SK-N-MC (cell line): ENCODE results near the gene GMPS.

Source experiments
- EZH2 ChIP-seq: fragments of 200-600 bp; sonication (generic); IDR thresholded peaks from one replicate; pipeline ENCODE4 v1.6.1; 2017; ENCODE audit warnings: antibody characterized with exemption
- FOXP2 ChIP-seq: optimal IDR thresholded peaks from 2 replicates; pipeline ENCODE3; 2011; ENCODE audit warnings: mild to moderate bottlenecking, moderate library complexity; ENCODE audit not compliant: insufficient read depth; ENCODE audit errors: extremely low read length, control extremely low read depth
- POLR2AphosphoS5 ChIP-seq: IDR thresholded peaks from 2 replicates; pipeline ENCODE4 v1.6.1; 2012; ENCODE audit warnings: mild to moderate bottlenecking, low read depth, low read length, borderline replicate concordance

- TF ChIP-seq EZH2 (no peak), POLR2AphosphoS5 (no peak), FOXP2 (no peak)
These were observed 25.0 kb downstream of the GMPS start for GRCh38 chr3:155895379-155895900.
